GM06990 (cell line): ENCODE data around the gene RRH.
"Not testable (repeated sequence)": the region's sequence is repeated elsewhere in the genome, so short reads cannot be mapped to it uniquely, and the experiment has no call there.

Source experiments
- DNase-seq: peaks from one replicate; pipeline ENCODE4 v3.0.0-alpha.2; 2011; ENCODE audit not compliant: insufficient read length; ENCODE audit errors: extremely low read depth
- H3K27me3 ChIP-seq: replicated peaks from 2 replicates; pipeline ENCODE4 v1.6.0; 2011; ENCODE audit warnings: low read length; ENCODE audit not compliant: control insufficient read depth, insufficient read depth
- H3K36me3 ChIP-seq: 2 replicates; pipeline ENCODE4 v1.5.1; 2011; ENCODE audit warnings: low read length; ENCODE audit not compliant: control insufficient read depth, insufficient read depth
- H3K4me3 ChIP-seq: replicated peaks from 2 replicates; pipeline ENCODE4 v1.5.1; 2011; ENCODE audit warnings: low read depth, mild to moderate bottlenecking, control low read depth, low read length
- CTCF ChIP-seq: IDR thresholded peaks from 2 replicates; pipeline ENCODE4 v1.5.1; 2011; ENCODE audit warnings: low read length, control low read depth, mild to moderate bottlenecking, inconsistent platforms; ENCODE audit not compliant: insufficient read depth, poor library complexity, severe bottlenecking

RRH gene

GRCh38 chr4:109827672-109828071 is at the start of gene RRH:
Gene RRH, plus strand, starts transcription at chr4:109827972. Its CDS starts 56 bp downstream, at chr4:109828028.
- Histone ChIP-seq H3K27me3 (no peaks in the 10 kb centered on the region), H3K4me3 (no peak within 1 kb of the TSS), H3K36me3 (peaks cover 4% of the 10 kb centered on the region)
- TF ChIP-seq CTCF: no peak
- DNase-seq: no peak

GRCh38 chr4:109782092-109782491 is 45.7 kb upstream of the RRH start:
- H3K27me3 ChIP-seq, H3K36me3 ChIP-seq, DNase-seq, H3K4me3 ChIP-seq: not testable (repeated sequence)

DNA sequence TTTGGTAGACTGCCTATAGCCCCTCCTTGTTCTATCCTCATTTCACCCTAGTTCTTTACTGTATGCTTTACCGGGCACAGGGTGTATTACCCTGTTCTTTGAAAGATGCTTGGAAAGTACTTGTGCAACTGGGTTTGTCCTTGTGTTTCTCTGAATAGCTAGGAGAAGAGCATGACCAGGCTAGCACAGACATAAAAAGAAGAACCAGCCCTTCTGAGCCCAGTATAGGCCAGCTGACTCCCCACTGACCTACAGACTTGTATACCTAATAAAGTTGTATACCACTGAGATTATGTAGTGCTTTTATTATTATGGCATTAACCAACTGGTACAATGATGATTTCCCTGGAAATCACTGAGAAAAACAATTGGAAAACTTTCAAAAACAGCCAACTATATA is 40.9 kb upstream of the RRH start:
- Histone ChIP-seq H3K4me3 (no peak overlapping the region), H3K36me3 (no peaks in the 10 kb centered on the region), H3K27me3 (no peaks in the 10 kb centered on the region)
- TF ChIP-seq CTCF: no peak
- DNase-seq: no peak

DNA sequence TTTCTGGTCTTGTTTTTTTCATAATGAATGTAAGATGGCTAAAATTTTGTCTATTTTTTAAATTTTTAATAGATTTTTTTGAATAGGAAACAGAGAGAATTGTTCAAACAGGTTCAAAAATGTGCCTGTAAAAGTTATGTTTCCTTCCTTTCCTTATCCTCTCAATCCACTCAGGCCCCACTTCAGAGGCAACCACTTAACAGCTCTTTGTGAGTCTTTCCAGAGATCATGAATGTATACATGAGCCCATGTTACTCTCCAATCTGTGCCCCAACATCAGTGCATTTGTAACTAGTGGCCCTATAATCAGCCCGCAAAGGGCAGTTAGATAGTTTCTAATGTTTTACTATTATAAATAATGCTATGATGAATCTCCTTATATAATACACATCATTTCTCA is 40.0 kb upstream of the RRH start:
- no peaks in the 10 kb centered on the region for H3K27me3 ChIP-seq
- no peak for TF ChIP-seq CTCF
- DNase-seq: no peak
- H3K4me3 ChIP-seq: no peak overlapping the region
- H3K36me3 ChIP-seq: no peaks in the 10 kb centered on the region

- DNase-seq: no peak
- no peak for TF ChIP-seq CTCF
- Histone ChIP-seq H3K27me3 (no peaks in the 10 kb centered on the region; the same call in 1 of the 2 replicates), H3K36me3 (no peaks in the 10 kb centered on the region), H3K4me3 (no peak overlapping the region)
These were observed 32.7 kb upstream of the RRH start for GRCh38 chr4:109795059-109795458.

GRCh38 chr4:109798866-109799265 is 28.9 kb upstream of the RRH start:
- no peak for TF ChIP-seq CTCF
- Histone ChIP-seq H3K27me3 (no peaks in the 10 kb centered on the region), H3K4me3 (no peak overlapping the region), H3K36me3 (no peaks in the 10 kb centered on the region)
- no peak for DNase-seq
